Fibroblast of villous mesenchyme (primary cell): ENCODE measurements around the gene ADGRE1. TPM values are rescaled to one million over a fixed set of nuclear protein-coding genes. Genes with fewer than 3 reads are reported as not detected.

ENCODE experiments used
- DNase-seq: peaks from one replicate; pipeline ENCODE4 v3.0.0-alpha.2; 2010; ENCODE audit warnings: low read depth
- H3K4me3 ChIP-seq: 2 replicates; pipeline ENCODE4 v1.5.1; 2011; ENCODE audit warnings: low read depth, mild to moderate bottlenecking, low read length
- CTCF ChIP-seq: IDR thresholded peaks from 2 replicates; pipeline ENCODE4 v1.5.1; 2012; ENCODE audit warnings: low read depth, mild to moderate bottlenecking, low read length; ENCODE audit not compliant: insufficient read depth
- total RNA-seq: library from RNA; depleted of rRNA; stranded (reverse); fragments of >200 nt; gene quantifications from 2 replicates; pipeline ENCODE4 v1.2.3, GENCODE V29; 2012

Gene ADGRE1, protein sequence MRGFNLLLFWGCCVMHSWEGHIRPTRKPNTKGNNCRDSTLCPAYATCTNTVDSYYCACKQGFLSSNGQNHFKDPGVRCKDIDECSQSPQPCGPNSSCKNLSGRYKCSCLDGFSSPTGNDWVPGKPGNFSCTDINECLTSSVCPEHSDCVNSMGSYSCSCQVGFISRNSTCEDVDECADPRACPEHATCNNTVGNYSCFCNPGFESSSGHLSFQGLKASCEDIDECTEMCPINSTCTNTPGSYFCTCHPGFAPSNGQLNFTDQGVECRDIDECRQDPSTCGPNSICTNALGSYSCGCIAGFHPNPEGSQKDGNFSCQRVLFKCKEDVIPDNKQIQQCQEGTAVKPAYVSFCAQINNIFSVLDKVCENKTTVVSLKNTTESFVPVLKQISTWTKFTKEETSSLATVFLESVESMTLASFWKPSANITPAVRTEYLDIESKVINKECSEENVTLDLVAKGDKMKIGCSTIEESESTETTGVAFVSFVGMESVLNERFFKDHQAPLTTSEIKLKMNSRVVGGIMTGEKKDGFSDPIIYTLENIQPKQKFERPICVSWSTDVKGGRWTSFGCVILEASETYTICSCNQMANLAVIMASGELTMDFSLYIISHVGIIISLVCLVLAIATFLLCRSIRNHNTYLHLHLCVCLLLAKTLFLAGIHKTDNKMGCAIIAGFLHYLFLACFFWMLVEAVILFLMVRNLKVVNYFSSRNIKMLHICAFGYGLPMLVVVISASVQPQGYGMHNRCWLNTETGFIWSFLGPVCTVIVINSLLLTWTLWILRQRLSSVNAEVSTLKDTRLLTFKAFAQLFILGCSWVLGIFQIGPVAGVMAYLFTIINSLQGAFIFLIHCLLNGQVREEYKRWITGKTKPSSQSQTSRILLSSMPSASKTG
- not detected in 2 replicates for total RNA-seq

DNA sequence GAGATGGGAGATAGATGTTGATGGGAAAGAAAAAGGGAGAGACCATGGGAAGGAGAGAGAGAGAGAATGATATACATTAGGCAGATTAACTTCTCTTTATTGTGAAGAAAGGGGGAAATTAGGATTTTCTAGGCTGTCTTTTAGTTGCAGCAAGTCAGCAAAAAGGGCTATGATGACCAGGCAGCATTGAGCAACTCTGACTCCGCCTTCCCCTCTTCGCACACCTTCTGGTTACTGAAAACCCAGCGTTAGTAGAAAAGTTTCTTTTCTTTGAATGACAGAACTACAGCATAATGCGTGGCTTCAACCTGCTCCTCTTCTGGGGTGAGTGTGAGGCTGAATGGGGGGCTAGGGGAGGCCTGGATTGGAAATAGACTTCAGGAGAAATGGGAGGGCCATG lies at the start of gene ADGRE1:
ADGRE1 (plus strand) TSS at position 264 of the 400 bp plus-strand sequence; CDS start at position 294, 30 bp downstream.
- TF ChIP-seq CTCF, result no peak
- H3K4me3 ChIP-seq, result no peak within 1 kb of the TSS
- DNase-seq, result no peak

GRCh38 chr19:6838062-6838655 lies 49.2 kb upstream of the ADGRE1 start:
- DNase-seq, result no peak
- no peak for TF ChIP-seq CTCF

DNA sequence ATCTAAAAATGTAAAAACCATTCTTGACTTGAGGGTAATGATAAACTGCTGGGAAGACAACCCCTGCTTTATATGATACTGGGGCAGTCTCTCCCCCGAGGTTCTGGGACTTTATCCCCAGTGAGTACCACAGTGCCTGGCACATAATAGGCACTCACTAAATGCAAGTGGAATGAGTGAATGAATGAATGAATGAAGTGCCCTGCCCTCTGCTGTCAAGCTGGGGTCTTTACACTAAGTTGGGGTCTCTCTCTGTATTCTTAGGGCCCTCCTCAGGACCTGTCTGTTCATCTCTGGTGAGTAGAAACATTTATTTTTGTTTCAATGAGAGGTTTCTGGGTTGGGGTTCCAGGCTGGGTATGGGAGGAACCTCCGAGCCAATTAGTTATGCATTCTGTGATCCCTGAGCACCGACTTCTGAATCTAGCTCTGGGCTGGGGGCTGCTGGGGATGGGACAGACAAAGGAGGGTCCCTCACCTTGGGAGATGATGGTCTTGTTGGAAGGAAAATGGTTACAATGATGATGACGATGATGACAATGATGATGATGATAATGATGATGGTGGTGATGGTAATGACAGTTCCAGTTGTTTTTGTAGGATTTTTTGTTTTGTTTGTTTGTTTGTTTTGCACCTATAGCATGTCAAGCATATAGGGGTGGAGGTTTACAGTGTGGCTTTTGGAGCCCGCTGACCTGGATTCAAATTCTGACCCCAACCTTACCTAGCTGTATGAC lies 44.3 kb upstream of the ADGRE1 start:
- no peak for DNase-seq
- no peak for TF ChIP-seq CTCF
- H3K4me3 ChIP-seq, result no peak overlapping the region

More at GRCh38 chr19:6838062-6838655, 49.2 kb upstream of the ADGRE1 start:
- no peak overlapping the region for H3K4me3 ChIP-seq

GRCh38 chr19:6847828-6848200 lies 39.6 kb upstream of the ADGRE1 start:
- H3K4me3 ChIP-seq, result no peak overlapping the region
- no peak for DNase-seq
- no peak for TF ChIP-seq CTCF

GRCh38 chr19:6848986-6849385 lies 38.4 kb upstream of the ADGRE1 start:
- TF ChIP-seq CTCF, result no peak
- DNase-seq, result no peak
- no peak overlapping the region for H3K4me3 ChIP-seq

GRCh38 chr19:6849876-6850275 lies 37.5 kb upstream of the ADGRE1 start:
- H3K4me3 ChIP-seq, result no peak overlapping the region
- DNase-seq, result no peak
- TF ChIP-seq CTCF, result no peak
